Heart left ventricle (tissue), 13 donors: Measurements from ENCODE around the gene KCTD17.

ENCODE experiments used
- POLR2A ChIP-seq, 2 donors: fragments of 450-650 bp; IDR thresholded peaks; one replicate each; pipeline ENCODE4 v1.6.1; 2017; ENCODE audit warnings: antibody characterized with exemption in 2 of 2, mild to moderate bottlenecking in 2 of 2, moderate library complexity in 2 of 2
- TF ChIP-seq, protein P1 (sequence below), 12 donors: fragments of 200-600 bp; sonication (generic) in 4 of 12; IDR thresholded peaks; one replicate each; pipeline versions ENCODE4 v1.5.0 to v1.8.0; 2018 to 2022; ENCODE audit warnings: antibody characterized with exemption in 12 of 12, mild to moderate bottlenecking in 5 of 12
- donor health status: ischemic (EF 13 %, LVEDD 7.1; RV severe dilation, severe dysfunction).
- donor health status: DM: no; HTN: yes; CAD: no.
- donor health status: DM: no; HTN: no; CAD: no.
- donor health status: ischemic (EF 25% LVEDD 6.9; RV normal size, moderate dysfunction).
- donor health status: ischemic (EF 25% LVEDD 5.7; RV mildly dilated, moderate dysfunction).
- donor health status: ischemic (EF 35%, LVEDD 5.7; RV mildly dilated, moderate dysfunction).
- donor health status: nonischemic (EF 11% LVEDD 7.7; RV severe dilation, severe dysfunction).
- donor health status: DM: yes; HTN: yes; CAD: no.
- donor health status: PGD.
- donor health status: ischemic (EF 29% LVEDD 5.4; RV normal size, mild dysfunction).
- donor health status: nonischemic (EF 23%, LVEDD 6.1; RV moderate dilation, normal function).

DNA sequence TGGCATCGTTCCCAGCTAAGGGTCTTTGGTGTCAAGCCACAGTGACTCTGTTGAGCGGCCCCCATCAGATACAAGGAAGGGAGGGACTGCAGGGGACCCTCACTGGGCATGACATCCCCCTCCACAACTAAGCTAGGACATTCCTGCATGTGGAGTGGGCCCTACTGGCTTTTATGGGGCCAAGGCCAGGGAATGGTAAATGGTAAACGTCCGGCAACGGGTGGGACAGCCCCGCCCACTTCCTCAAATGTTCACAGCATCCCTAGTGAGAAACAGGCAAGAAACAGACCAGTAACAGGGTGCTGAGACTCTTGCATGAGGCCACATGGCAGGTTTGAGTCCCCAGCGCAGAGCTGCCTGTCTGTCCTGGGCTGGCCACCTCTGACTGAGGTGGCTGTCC, 53.6 kb downstream of the KCTD17 start:
- TF ChIP-seq, protein P1, sequence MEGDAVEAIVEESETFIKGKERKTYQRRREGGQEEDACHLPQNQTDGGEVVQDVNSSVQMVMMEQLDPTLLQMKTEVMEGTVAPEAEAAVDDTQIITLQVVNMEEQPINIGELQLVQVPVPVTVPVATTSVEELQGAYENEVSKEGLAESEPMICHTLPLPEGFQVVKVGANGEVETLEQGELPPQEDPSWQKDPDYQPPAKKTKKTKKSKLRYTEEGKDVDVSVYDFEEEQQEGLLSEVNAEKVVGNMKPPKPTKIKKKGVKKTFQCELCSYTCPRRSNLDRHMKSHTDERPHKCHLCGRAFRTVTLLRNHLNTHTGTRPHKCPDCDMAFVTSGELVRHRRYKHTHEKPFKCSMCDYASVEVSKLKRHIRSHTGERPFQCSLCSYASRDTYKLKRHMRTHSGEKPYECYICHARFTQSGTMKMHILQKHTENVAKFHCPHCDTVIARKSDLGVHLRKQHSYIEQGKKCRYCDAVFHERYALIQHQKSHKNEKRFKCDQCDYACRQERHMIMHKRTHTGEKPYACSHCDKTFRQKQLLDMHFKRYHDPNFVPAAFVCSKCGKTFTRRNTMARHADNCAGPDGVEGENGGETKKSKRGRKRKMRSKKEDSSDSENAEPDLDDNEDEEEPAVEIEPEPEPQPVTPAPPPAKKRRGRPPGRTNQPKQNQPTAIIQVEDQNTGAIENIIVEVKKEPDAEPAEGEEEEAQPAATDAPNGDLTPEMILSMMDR (IDR thresholded peaks at IDR 0.05) = no peak
- TF ChIP-seq POLR2A (IDR thresholded peaks at IDR 0.05) = no peak
